Measurements from ENCODE around the gene STXBP6.

Gene STXBP6

DNA sequence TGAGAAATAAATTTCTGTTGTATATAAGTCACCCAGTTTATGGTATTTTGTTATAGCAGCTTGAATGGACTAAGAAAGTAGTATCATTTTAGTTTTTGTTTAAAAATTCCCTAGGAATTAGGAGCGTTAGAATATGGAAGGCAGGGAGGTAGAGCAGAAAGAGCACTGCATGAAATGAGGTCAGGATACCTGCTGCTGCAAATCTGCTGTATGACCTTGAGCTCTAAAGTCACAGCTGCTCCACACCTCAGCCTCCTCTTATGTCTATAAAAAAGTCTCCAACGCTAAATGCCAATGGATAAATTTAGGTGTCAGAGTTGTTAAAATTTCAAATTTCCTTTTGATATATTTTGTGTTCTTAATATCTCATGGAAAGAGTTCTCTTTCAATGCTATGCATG, 235.0 kb downstream of the STXBP6 start (continued):
- TF ChIP-seq, protein P1, sequence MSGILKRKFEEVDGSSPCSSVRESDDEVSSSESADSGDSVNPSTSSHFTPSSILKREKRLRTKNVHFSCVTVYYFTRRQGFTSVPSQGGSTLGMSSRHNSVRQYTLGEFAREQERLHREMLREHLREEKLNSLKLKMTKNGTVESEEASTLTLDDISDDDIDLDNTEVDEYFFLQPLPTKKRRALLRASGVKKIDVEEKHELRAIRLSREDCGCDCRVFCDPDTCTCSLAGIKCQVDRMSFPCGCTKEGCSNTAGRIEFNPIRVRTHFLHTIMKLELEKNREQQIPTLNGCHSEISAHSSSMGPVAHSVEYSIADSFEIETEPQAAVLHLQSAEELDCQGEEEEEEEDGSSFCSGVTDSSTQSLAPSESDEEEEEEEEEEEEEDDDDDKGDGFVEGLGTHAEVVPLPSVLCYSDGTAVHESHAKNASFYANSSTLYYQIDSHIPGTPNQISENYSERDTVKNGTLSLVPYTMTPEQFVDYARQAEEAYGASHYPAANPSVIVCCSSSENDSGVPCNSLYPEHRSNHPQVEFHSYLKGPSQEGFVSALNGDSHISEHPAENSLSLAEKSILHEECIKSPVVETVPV (CRISPR knock-in tag; IDR thresholded peaks at IDR 0.05) = no peak

DNA sequence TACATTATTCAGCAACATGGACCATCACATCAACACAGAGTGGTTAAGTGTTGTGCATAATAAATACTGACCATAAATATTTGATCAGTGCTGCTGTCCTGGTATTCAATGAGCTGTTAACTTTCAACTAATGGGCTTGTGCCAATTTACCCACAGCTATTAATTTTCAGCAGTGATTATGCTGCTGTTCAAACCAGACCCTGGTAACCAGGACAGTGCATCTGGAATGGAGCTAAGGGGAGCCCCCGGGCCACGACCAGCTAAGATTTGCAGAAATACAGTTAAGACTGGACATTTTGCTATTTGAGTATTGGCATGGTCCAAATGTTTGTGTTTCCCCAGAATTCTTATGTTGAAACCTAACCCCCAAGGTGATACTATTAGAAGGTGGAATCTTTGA, 235.6 kb downstream of the STXBP6 start:
- TF ChIP-seq RARB (CRISPR knock-in tag; IDR thresholded peaks at IDR 0.05) = no peak
- TF ChIP-seq SNAI2 (CRISPR knock-in tag; IDR thresholded peaks at IDR 0.05) = no peak
- TF ChIP-seq, protein P2, sequence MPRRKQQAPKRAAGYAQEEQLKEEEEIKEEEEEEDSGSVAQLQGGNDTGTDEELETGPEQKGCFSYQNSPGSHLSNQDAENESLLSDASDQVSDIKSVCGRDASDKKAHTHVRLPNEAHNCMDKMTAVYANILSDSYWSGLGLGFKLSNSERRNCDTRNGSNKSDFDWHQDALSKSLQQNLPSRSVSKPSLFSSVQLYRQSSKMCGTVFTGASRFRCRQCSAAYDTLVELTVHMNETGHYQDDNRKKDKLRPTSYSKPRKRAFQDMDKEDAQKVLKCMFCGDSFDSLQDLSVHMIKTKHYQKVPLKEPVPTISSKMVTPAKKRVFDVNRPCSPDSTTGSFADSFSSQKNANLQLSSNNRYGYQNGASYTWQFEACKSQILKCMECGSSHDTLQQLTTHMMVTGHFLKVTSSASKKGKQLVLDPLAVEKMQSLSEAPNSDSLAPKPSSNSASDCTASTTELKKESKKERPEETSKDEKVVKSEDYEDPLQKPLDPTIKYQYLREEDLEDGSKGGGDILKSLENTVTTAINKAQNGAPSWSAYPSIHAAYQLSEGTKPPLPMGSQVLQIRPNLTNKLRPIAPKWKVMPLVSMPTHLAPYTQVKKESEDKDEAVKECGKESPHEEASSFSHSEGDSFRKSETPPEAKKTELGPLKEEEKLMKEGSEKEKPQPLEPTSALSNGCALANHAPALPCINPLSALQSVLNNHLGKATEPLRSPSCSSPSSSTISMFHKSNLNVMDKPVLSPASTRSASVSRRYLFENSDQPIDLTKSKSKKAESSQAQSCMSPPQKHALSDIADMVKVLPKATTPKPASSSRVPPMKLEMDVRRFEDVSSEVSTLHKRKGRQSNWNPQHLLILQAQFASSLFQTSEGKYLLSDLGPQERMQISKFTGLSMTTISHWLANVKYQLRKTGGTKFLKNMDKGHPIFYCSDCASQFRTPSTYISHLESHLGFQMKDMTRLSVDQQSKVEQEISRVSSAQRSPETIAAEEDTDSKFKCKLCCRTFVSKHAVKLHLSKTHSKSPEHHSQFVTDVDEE (CRISPR knock-in tag; IDR thresholded peaks at IDR 0.05) = no peak
- TF ChIP-seq, protein P3, sequence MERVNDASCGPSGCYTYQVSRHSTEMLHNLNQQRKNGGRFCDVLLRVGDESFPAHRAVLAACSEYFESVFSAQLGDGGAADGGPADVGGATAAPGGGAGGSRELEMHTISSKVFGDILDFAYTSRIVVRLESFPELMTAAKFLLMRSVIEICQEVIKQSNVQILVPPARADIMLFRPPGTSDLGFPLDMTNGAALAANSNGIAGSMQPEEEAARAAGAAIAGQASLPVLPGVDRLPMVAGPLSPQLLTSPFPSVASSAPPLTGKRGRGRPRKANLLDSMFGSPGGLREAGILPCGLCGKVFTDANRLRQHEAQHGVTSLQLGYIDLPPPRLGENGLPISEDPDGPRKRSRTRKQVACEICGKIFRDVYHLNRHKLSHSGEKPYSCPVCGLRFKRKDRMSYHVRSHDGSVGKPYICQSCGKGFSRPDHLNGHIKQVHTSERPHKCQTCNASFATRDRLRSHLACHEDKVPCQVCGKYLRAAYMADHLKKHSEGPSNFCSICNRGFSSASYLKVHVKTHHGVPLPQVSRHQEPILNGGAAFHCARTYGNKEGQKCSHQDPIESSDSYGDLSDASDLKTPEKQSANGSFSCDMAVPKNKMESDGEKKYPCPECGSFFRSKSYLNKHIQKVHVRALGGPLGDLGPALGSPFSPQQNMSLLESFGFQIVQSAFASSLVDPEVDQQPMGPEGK (CRISPR knock-in tag; IDR thresholded peaks at IDR 0.05; ENCODE audit: borderline replicate concordance) = no peak
- TF ChIP-seq BACH2 (CRISPR knock-in tag; IDR thresholded peaks at IDR 0.05; ENCODE audit: borderline replicate concordance) = no peak
- TF ChIP-seq, protein P4, sequence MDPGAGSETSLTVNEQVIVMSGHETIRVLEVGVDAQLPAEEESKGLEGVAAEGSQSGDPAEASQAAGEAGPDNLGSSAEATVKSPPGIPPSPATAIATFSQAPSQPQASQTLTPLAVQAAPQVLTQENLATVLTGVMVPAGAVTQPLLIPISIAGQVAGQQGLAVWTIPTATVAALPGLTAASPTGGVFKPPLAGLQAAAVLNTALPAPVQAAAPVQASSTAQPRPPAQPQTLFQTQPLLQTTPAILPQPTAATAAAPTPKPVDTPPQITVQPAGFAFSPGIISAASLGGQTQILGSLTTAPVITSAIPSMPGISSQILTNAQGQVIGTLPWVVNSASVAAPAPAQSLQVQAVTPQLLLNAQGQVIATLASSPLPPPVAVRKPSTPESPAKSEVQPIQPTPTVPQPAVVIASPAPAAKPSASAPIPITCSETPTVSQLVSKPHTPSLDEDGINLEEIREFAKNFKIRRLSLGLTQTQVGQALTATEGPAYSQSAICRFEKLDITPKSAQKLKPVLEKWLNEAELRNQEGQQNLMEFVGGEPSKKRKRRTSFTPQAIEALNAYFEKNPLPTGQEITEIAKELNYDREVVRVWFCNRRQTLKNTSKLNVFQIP (CRISPR knock-in tag; IDR thresholded peaks at IDR 0.05; ENCODE audit: borderline replicate concordance, low read depth) = no peak
- no peak for TF ChIP-seq GLIS3 (CRISPR knock-in tag; IDR thresholded peaks at IDR 0.05)
- TF ChIP-seq ZFP3 (CRISPR knock-in tag; IDR thresholded peaks at IDR 0.05) = no peak
- no peak for TF ChIP-seq ZNF70 (CRISPR knock-in tag; IDR thresholded peaks at IDR 0.05)
- TF ChIP-seq PPARA (CRISPR knock-in tag; IDR thresholded peaks at IDR 0.05; ENCODE audit: borderline replicate concordance) = no peak
- TF ChIP-seq, protein P1 (CRISPR knock-in tag; IDR thresholded peaks at IDR 0.05) = no peak
- TF ChIP-seq ZNF8 (CRISPR knock-in tag; IDR thresholded peaks at IDR 0.05) = no peak
- no peak for ATAC-seq

DNA sequence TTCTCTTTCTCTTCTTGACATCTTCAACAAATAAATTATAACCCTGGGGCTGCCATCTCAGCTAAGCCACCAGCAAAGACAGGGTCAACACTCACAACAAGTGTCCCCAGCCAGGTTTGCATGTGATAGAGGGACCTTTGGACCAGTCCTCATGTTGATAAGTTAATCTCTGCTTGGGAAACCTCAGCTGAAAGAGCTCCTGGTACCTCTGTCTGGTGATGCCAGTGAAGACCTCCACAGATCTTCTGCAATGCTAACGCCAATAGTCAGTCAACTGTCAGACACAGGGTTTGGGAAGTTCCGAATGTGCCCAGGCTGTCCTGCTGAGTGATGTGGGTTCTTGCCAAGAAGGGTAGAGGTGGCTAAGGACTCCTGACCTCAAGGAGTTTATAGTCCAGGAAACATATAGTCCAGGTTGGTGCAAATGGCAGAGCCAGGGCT, 236.1 kb downstream of the STXBP6 start:
- no peak for ATAC-seq
- TF ChIP-seq, protein P4 (CRISPR knock-in tag; IDR thresholded peaks at IDR 0.05; ENCODE audit: borderline replicate concordance, low read depth) = no peak
- no peak for TF ChIP-seq SNAI2 (CRISPR knock-in tag; IDR thresholded peaks at IDR 0.05)
- TF ChIP-seq OSR1 (CRISPR knock-in tag; IDR thresholded peaks at IDR 0.05) = no peak

DNA sequence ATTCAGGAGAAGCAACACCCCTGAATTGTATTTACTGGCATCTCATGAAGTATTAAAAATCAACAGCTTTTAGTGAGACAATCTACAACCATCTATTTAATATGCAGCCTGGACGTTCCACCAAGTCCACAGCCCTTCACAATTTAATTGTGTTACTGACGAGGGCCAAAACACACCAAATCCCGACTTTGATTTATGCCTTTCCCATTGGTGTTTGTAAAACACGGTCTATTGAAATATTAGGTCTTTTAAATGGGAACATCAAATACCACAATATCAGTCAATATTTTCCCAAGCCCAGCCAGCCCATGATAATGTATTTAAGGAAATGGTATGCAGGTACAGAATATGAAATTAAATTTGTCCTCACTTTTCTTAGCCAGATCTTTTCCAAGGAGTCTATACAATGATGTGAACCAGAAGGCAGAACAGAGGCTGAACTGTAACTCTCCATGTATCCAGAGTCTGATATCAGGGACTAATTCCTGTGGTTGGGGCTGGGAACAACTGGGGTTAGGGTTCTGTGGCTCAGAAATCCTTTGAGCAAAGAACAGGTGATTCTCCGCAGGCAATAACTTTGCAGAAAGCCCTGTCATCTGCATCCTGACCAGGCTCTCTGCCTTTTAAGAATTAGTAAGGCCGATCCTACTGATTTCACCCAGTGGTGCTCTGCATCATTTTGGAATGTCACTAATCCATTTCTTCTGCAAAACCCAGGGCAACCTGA, 236.7 kb downstream of the STXBP6 start:
- ATAC-seq = no peak
- no peak for TF ChIP-seq ESRRG (CRISPR knock-in tag; IDR thresholded peaks at IDR 0.05)
- no peak for TF ChIP-seq RARB (CRISPR knock-in tag; IDR thresholded peaks at IDR 0.05)
- TF ChIP-seq GLIS3 (CRISPR knock-in tag; IDR thresholded peaks at IDR 0.05) = no peak
- TF ChIP-seq, protein P2 (CRISPR knock-in tag; IDR thresholded peaks at IDR 0.05) = no peak
- TF ChIP-seq ZC3H10 (CRISPR knock-in tag; IDR thresholded peaks at IDR 0.05) = no peak
- no peak for TF ChIP-seq PPARA (CRISPR knock-in tag; IDR thresholded peaks at IDR 0.05; ENCODE audit: borderline replicate concordance)
- TF ChIP-seq, protein P5, sequence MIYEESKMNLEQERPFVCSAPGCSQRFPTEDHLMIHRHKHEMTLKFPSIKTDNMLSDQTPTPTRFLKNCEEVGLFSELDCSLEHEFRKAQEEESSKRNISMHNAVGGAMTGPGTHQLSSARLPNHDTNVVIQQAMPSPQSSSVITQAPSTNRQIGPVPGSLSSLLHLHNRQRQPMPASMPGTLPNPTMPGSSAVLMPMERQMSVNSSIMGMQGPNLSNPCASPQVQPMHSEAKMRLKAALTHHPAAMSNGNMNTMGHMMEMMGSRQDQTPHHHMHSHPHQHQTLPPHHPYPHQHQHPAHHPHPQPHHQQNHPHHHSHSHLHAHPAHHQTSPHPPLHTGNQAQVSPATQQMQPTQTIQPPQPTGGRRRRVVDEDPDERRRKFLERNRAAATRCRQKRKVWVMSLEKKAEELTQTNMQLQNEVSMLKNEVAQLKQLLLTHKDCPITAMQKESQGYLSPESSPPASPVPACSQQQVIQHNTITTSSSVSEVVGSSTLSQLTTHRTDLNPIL (CRISPR knock-in tag; IDR thresholded peaks at IDR 0.05; ENCODE audit: low read depth) = no peak
- no peak for TF ChIP-seq ZNF8 (CRISPR knock-in tag; IDR thresholded peaks at IDR 0.05)
- TF ChIP-seq ZFP30 (CRISPR knock-in tag; IDR thresholded peaks at IDR 0.05) = no peak
- TF ChIP-seq TCF4 (CRISPR knock-in tag; IDR thresholded peaks at IDR 0.05; ENCODE audit: borderline replicate concordance) = no peak
- TF ChIP-seq ZFP3 (CRISPR knock-in tag; IDR thresholded peaks at IDR 0.05) = no peak
- no peak for TF ChIP-seq ISL1 (CRISPR knock-in tag; IDR thresholded peaks at IDR 0.05)
- no peak for TF ChIP-seq ZNF70 (CRISPR knock-in tag; IDR thresholded peaks at IDR 0.05)
